ENCODE measurements around the gene ITPKB. TPM values are rescaled to one million over a fixed set of nuclear protein-coding genes. Genes with fewer than 3 reads are reported as not detected.
"Not testable (repeated sequence)": the region's sequence is repeated elsewhere in the genome, so short reads cannot be mapped to it uniquely, and the experiment has no call there.

ITPKB gene
- total RNA-seq, 4 donors from 2014 or later, result 22.2 to 68.6 (median 31.5) TPM

DNA sequence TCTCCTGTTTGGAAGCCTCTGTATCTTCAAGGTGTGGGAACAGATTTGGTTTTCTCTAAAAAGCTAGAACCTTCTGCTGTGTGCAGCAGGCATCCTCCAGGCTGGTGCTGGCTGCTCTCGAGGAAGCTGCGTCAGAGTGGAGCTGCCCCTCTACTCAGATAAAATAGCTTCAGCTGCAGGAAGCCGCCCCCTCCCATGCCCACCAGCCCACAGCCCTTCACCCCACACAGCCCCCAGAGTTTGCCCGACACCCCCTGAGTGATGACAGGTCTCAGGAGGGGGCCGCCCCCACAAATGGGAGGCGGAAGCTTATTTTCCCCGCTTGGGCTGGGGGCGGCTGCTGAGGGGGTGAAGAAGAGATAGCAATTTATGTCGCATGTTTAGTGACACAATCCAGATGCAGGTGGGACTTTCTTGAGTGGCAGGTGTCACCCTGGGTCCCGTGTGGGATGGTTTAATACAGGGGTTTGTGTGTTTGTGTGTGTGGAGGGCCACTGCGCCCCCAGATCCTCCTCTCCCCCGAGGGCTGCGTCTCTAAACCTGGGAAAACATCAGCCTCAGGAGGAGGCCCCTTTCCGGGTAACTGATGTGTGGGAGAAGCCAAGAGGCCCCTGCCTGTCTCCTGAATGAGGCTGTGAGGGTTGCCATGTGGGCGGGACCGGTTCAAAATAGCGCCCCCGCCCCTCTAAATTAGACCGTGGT lies 135.1 kb downstream of the ITPKB start:
- TF ChIP-seq CTCF (IDR thresholded peaks at IDR 0.05), result no peak
- no peak for ATAC-seq (ENCODE audit: low FRiP score)
- no peak for DNase-seq (ENCODE audit: low spot score)

GRCh38 chr1:226603022-226603857 lies 135.8 kb downstream of the ITPKB start:
- DNase-seq (ENCODE audit: low spot score) (no peak), ATAC-seq (ENCODE audit: low FRiP score) (no peak)
- no peak for TF ChIP-seq CTCF (IDR thresholded peaks at IDR 0.05)

DNA sequence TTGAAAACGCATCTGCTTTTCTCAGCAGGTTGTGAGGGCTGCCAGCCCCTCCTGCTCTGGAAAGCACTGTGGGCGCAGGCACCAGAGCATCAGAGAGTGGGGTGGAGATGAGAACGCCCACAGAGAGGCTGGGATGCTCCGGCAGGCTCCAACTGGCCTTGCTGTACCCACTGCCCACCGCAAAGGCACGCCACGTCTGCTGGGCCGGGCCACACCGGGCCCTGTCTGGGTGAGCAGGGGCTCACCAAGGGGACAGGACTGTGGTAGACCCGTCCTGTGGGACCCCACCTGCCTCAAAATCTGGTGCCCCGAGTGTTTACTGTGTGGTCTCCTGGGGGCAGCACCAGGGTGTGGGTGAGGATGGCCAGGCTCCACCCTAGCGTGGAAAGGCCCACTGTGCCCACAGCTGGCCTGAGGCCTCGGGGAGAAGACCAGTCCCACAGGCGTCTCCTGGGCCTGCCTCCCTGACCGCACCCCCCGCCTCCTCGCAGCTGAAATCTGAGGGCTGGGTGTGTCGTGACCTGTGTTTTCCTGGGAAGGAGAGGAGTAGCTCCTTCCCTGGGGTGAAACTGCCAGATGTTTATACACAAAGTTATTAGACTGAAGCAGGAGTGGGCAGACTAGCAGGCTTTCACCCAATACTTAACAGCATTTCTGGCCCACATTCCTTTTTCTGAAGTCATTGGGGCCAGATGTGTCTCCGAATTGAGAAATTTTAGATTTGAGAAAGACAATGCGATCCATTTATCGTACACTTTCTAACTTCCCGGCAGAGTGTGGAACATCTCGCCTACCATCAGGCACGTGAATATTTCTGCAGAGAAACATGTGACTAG lies 136.7 kb downstream of the ITPKB start:
- ATAC-seq (ENCODE audit: low FRiP score) (peak; percentile 87), DNase-seq (ENCODE audit: low spot score) (no peak)
- no peak for TF ChIP-seq CTCF (IDR thresholded peaks at IDR 0.05)

DNA sequence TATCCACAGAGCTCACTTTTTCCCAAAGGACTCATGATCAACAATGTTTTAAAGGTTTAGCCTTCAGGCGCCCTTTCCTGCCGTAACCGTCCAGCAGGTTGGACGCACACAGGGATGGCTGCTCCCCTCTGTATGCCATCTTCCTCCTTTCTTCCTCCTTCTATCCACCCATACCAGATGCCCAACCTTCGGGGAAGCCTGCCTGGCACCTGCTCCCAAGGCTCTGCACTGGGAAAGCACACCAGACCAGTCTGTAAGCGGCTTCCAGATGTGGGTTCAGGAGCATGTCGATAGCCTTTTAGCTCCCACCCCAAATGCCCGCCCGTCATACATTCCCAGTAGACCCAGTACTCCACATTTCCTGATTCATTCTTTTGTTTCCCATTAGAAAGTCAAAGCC lies 137.6 kb downstream of the ITPKB start:
- ATAC-seq (ENCODE audit: low FRiP score) (no peak), DNase-seq (ENCODE audit: low spot score) (no peak)
- no peak for TF ChIP-seq CTCF (IDR thresholded peaks at IDR 0.05)

DNA sequence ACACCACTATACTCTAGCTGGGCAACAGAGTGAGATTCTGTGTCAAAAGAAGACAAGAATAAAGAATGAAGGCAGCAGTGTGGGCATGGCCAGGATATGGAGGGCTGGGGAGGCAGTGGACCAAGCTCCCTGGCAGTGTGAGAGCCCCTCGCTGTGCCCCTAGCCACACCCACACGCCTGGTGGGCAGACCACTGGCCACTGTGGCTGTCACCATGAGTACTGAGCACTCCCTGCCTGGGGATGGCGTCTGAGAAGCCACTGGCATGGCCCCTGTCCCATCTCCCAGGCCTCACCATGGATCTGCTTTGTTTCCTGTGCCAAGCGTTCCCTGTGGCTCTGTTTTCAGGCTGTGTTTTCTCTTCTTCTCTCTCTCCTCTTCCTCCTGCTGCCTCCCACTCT lies 138.8 kb downstream of the ITPKB start:
- no peak for TF ChIP-seq CTCF (IDR thresholded peaks at IDR 0.05)
- no peak for ATAC-seq (ENCODE audit: low FRiP score)
- no peak for DNase-seq (ENCODE audit: low spot score)

DNA sequence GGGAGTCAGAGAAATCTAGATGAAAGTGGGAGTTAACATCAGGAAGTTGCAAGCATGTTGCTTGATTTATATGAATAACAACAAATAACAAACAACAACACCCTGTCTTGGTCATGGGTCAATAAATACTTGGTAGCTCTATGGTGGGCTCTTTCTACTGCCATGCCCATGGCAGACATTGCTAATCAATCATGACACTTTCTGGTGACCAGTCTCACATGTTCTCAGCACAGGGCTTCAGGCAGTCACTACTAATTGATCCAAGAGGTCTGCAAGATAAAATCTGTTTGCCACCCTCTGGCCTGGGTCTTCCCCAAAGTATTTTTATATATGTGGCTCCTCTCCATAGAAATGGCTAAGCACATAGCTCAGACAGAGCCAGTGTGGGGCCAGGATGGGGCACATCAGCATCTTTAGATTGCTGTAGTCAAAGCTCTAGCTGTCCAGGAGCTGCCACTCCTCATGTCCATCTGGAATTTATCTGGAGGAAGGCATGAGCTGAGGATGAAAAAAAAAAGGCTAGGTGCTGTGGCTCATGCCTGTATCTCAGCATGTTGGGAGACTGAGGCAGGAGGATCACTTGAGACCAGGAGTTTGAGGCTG lies 139.3 kb downstream of the ITPKB start:
- DNase-seq (ENCODE audit: low spot score) (no peak), ATAC-seq (ENCODE audit: low FRiP score) (no peak)
- no peak for TF ChIP-seq CTCF (IDR thresholded peaks at IDR 0.05)

- ATAC-seq (ENCODE audit: low FRiP score); DNase-seq (ENCODE audit: low spot score): not testable (repeated sequence)
Measured at GRCh38 chr1:226598955-226599354, 140.1 kb downstream of the ITPKB start.
